ENCODE measurements around the gene C18orf32. TPM values are rescaled to one million over a fixed set of nuclear protein-coding genes. Genes with fewer than 3 reads are reported as not detected.
A peak's percentile ranks its signal among the peaks of the same experiment; 100 is the strongest.

Gene C18orf32
- total and polyA plus RNA-seq, 2 donors (not counting 1 experiment from before 2014, with no cell fraction given): 20.8 to 36.3 TPM

GRCh38 chr18:49492694-49493033, 5.6 kb upstream of the C18orf32 start:
- WGBS (ENCODE audit: insufficient coverage): 100% methylated on average over 3 of the region's 6 CpGs
- peaks cover 4% of the 10 kb centered on the region for H4K20me1 ChIP-seq (ENCODE audit: control insufficient read depth, insufficient read depth, low read length, poor library complexity, severe bottlenecking)
- H3K9me3 ChIP-seq (ENCODE audit: control extremely low read depth in 1 of 3, control insufficient read depth in 2 of 3, insufficient read depth in 1 of 3, low read length in 2 of 3): no peaks in the 10 kb centered on the region
- Mint-ChIP-seq H3K4me3 (peak overlapping the region; percentile 95), H3K9me3 (ENCODE audit: insufficient read depth) (no peaks in the 10 kb centered on the region), H3K27me3 (no peaks in the 10 kb centered on the region), H3K4me1 (peaks cover 47% of the 10 kb centered on the region), H3K27ac (peak overlapping the region; percentile 27)
- no peak overlapping the region for H3K27ac ChIP-seq (ENCODE audit: low read length in 2 of 2)
- ATAC-seq (ENCODE audit: low read depth): no peak
- peaks cover 13 to 33% of the 10 kb centered on the region in 2 experiments for H3K36me3 ChIP-seq (replicated peaks in 1 of 2; ENCODE audit: control extremely low read depth in 1 of 2, control insufficient read depth in 1 of 2, extremely low read depth in 1 of 2, insufficient read depth in 2 of 2, low read length in 1 of 2)
- peaks cover 3% of the 10 kb centered on the region for H3K79me2 ChIP-seq (ENCODE audit: control insufficient read depth, insufficient read depth, low read length)
- H3K4me1 ChIP-seq (ENCODE audit: control insufficient read depth in 2 of 2, insufficient read depth in 2 of 2, low read length in 2 of 2): peaks cover 19 to 26% of the 10 kb centered on the region in 2 donors
- ChIA-PET CTCF (interaction anchor here (1.5 kb wide), 1 partner anchor 469 kb away, joined by 3 read pairs; no protein-coding TSS in a partner anchor), POLR2A (no interaction called here)
- no peak for DNase-seq
- H3K27me3 ChIP-seq (replicated peaks in 1 of 4; ENCODE audit: control extremely low read depth in 1 of 4, control insufficient read depth in 3 of 4, insufficient read depth in 4 of 4, low read length in 3 of 4): no peaks in the 10 kb centered on the region
- no peak overlapping the region for H3K9ac ChIP-seq (ENCODE audit: low read length)
- intact Hi-C loops (cut with micrococcal nuclease): loop anchor here (1.0 to 5.0 kb wide), 4 partner anchors 32 to 880 kb away; partner anchors contain the start of genes ACAA2, DYM and MBD1
- no peak for TF ChIP-seq CTCF (IDR thresholded peaks at IDR 0.05)
- peak overlapping the region in 3 of 5 experiments; percentile 74 to 99 (median 95) for H3K4me3 ChIP-seq (ENCODE audit: control extremely low read depth in 1 of 5, extremely low read depth in 1 of 5, insufficient read depth in 1 of 5, low read depth in 2 of 5, low read length in 4 of 5)
- H3K4me2 ChIP-seq (replicated peaks; ENCODE audit: low read depth, low read length, poor library complexity, severe bottlenecking): peak overlapping the region; percentile 89
- peak overlapping the region; percentile 24 for H2AFZ ChIP-seq (ENCODE audit: insufficient read depth, low read depth, low read length, poor library complexity, severe bottlenecking)

- TF ChIP-seq EZH2 (IDR thresholded peaks at IDR 0.05; ENCODE audit: borderline replicate concordance, insufficient read depth, low read depth, low read length, poor library complexity, severe bottlenecking) (no peak), CTCF (IDR thresholded peaks at IDR 0.05) (no peak)
- ATAC-seq (ENCODE audit: low read depth) (peak; percentile 89), DNase-seq (peak; percentile 97)
- no peaks in the 10 kb centered on the region for H3K9me3 Mint-ChIP-seq (ENCODE audit: insufficient read depth)
- no peaks in the 10 kb centered on the region for H3K9me3 ChIP-seq (ENCODE audit: control extremely low read depth in 1 of 3, control insufficient read depth in 2 of 3, insufficient read depth in 1 of 3, low read length in 2 of 3)
- H3K27me3 Mint-ChIP-seq: no peaks in the 10 kb centered on the region
- peak within 1 kb of the TSS; percentile 94 for H3K27ac Mint-ChIP-seq
- no peaks in the 10 kb centered on the region for H3K27me3 ChIP-seq (replicated peaks in 1 of 4; ENCODE audit: control extremely low read depth in 1 of 4, control insufficient read depth in 3 of 4, insufficient read depth in 4 of 4, low read length in 3 of 4)
- H3K27ac ChIP-seq (ENCODE audit: low read length in 2 of 2): peak within 1 kb of the TSS; percentile 94 to 95
- H3K4me1 ChIP-seq (ENCODE audit: control insufficient read depth in 2 of 2, insufficient read depth in 2 of 2, low read length in 2 of 2): peaks cover 24 to 30% of the 10 kb centered on the region in 2 donors
- H3K4me1 Mint-ChIP-seq: peaks cover 52% of the 10 kb centered on the region
- POLR2A ChIA-PET: no interaction called here
- H3K4me2 ChIP-seq (replicated peaks; ENCODE audit: low read depth, low read length, poor library complexity, severe bottlenecking): peak within 1 kb of the TSS; percentile 89
- CTCF ChIA-PET: no interaction called here
- H3K4me3 ChIP-seq (ENCODE audit: control extremely low read depth in 1 of 5, extremely low read depth in 1 of 5, insufficient read depth in 1 of 5, low read depth in 2 of 5, low read length in 4 of 5): peak within 1 kb of the TSS; percentile 74 to 99 (median 95)
- H3K9ac ChIP-seq (ENCODE audit: low read length): peak within 1 kb of the TSS; percentile 99
- H3K36me3 ChIP-seq (replicated peaks in 1 of 2; ENCODE audit: control extremely low read depth in 1 of 2, control insufficient read depth in 1 of 2, extremely low read depth in 1 of 2, insufficient read depth in 2 of 2, low read length in 1 of 2): peaks cover 13 to 34% of the 10 kb centered on the region in 2 experiments
- WGBS (ENCODE audit: insufficient coverage): 0% methylated on average over 51 of the region's 53 CpGs
- H2AFZ ChIP-seq (ENCODE audit: insufficient read depth, low read depth, low read length, poor library complexity, severe bottlenecking): peak within 1 kb of the TSS; percentile 78
- peaks cover 3% of the 10 kb centered on the region for H3K79me2 ChIP-seq (ENCODE audit: control insufficient read depth, insufficient read depth, low read length)
- H3K4me3 Mint-ChIP-seq: peak within 1 kb of the TSS; percentile 95
- H4K20me1 ChIP-seq (ENCODE audit: control insufficient read depth, insufficient read depth, low read length, poor library complexity, severe bottlenecking): peaks cover 4% of the 10 kb centered on the region
- intact Hi-C loops (cut with micrococcal nuclease): loop anchor here (1.0 to 5.0 kb wide), 4 partner anchors 32 to 880 kb away; partner anchors contain the start of genes ACAA2, DYM and MBD1
Observed at GRCh38 chr18:49491857-49492693, 5.0 kb upstream of the C18orf32 start, which contains the start of gene RPL17. RPL17 (minus strand) TSS chr18:49492465.

Data from B cell (primary cell).